Esophagus squamous epithelium (tissue), 4 donors: ENCODE results near the gene PODXL.

Experiments
- POLR2A ChIP-seq, 4 donors: fragments of 450-650 bp; IDR thresholded peaks; one replicate each; pipeline ENCODE4 v1.6.1; 2017; ENCODE audit warnings: antibody characterized with exemption in 4 of 4, mild to moderate bottlenecking in 4 of 4, moderate library complexity in 3 of 4
- TF ChIP-seq, protein P1 (sequence below), 6 experiments: fragments of 450-650 bp in 4 of 6; fragments of 200-600 bp in 2 of 6; sonication (generic) in 2 of 6; IDR thresholded peaks; one replicate each; pipeline ENCODE4 v1.5.1; 2016 to 2019; ENCODE audit warnings: antibody characterized with exemption in 6 of 6, mild to moderate bottlenecking in 4 of 6, moderate library complexity in 4 of 6

DNA sequence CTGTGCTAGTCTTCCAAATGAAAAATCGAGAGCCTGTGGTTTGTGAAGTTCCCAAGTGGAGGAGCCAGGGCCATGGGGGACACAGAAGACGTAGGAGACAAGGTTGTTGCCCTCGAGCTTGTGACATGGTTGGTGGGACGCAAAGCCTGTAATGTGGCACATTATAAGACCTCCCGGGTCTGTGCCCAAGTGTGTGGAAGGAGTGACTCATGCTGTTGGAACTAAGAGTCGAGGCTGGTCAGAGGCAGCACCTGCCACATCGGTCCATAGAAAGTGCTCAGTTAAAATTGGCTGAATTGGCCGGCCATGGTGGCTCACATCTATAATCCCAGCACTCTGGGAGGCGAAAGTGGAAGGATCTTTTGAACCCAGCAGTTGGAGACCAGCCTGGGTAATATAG lies 27.0 kb upstream of the PODXL start:
- no peak for TF ChIP-seq POLR2A (IDR thresholded peaks at IDR 0.05)
- TF ChIP-seq, protein P1, sequence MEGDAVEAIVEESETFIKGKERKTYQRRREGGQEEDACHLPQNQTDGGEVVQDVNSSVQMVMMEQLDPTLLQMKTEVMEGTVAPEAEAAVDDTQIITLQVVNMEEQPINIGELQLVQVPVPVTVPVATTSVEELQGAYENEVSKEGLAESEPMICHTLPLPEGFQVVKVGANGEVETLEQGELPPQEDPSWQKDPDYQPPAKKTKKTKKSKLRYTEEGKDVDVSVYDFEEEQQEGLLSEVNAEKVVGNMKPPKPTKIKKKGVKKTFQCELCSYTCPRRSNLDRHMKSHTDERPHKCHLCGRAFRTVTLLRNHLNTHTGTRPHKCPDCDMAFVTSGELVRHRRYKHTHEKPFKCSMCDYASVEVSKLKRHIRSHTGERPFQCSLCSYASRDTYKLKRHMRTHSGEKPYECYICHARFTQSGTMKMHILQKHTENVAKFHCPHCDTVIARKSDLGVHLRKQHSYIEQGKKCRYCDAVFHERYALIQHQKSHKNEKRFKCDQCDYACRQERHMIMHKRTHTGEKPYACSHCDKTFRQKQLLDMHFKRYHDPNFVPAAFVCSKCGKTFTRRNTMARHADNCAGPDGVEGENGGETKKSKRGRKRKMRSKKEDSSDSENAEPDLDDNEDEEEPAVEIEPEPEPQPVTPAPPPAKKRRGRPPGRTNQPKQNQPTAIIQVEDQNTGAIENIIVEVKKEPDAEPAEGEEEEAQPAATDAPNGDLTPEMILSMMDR (IDR thresholded peaks at IDR 0.05), result no peak
